HepG2 (cell line): Measurements from ENCODE around the gene RAE1. TPM values are rescaled to one million over a fixed set of nuclear protein-coding genes. Genes with fewer than 3 reads are reported as not detected.

Experiments used
- ELF1 ChIP-seq: sonication (generic); formaldehyde crosslinking; IDR thresholded peaks from 2 replicates; pipeline ENCODE4 v1.4.0; 2020; ENCODE audit warnings: missing genetic modification reagents
- FOXO1 ChIP-seq: sonication (generic); formaldehyde crosslinking; IDR thresholded peaks from 2 replicates; pipeline ENCODE4 v1.4.0; 2020; ENCODE audit warnings: missing genetic modification reagents
- HDAC1 ChIP-seq: sonication (generic); formaldehyde crosslinking; IDR thresholded peaks from 2 replicates; pipeline ENCODE4 v1.5.1; 2020; ENCODE audit warnings: mild to moderate bottlenecking, missing genetic modification reagents
- NKX3-1 ChIP-seq: sonication (generic); formaldehyde crosslinking; IDR thresholded peaks from 2 replicates; pipeline ENCODE4 v1.5.0; 2020; ENCODE audit warnings: missing genetic modification reagents
- PHF21A ChIP-seq: sonication (generic); formaldehyde crosslinking; IDR thresholded peaks from 2 replicates; pipeline ENCODE4 v1.5.0; 2020; ENCODE audit warnings: mild to moderate bottlenecking, missing genetic modification reagents
- SNAPC2 ChIP-seq: sonication (generic); formaldehyde crosslinking; IDR thresholded peaks from 2 replicates; pipeline ENCODE4 v1.8.1; 2022; ENCODE audit warnings: mild to moderate bottlenecking, missing genetic modification reagents
- SSRP1 ChIP-seq: IDR thresholded peaks from 2 replicates; pipeline ENCODE4 v1.6.1; 2016; ENCODE audit warnings: control low read depth
- TP53 ChIP-seq: sonication (generic); formaldehyde crosslinking; conservative IDR thresholded peaks from 2 replicates; pipeline ENCODE4 v1.4.0; 2020; ENCODE audit warnings: missing genetic modification reagents
- ZNF317 ChIP-seq: sonication (generic); formaldehyde crosslinking; IDR thresholded peaks from 2 replicates; pipeline ENCODE4 v1.5.0; 2020; ENCODE audit warnings: mild to moderate bottlenecking, missing genetic modification reagents
- ZNF431 ChIP-seq: sonication (generic); formaldehyde crosslinking; IDR thresholded peaks from 2 replicates; pipeline ENCODE4 v1.9.0; 2022; ENCODE audit warnings: missing genetic modification reagents, low read depth, mild to moderate bottlenecking, borderline replicate concordance
- ZNF451 ChIP-seq: sonication (generic); formaldehyde crosslinking; IDR thresholded peaks from 2 replicates; pipeline ENCODE4 v1.5.0; 2020; ENCODE audit warnings: mild to moderate bottlenecking, missing genetic modification reagents
- ZNF605 ChIP-seq: sonication (generic); formaldehyde crosslinking; IDR thresholded peaks from 2 replicates; pipeline ENCODE4 v1.8.0; 2022; ENCODE audit warnings: mild to moderate bottlenecking, missing genetic modification reagents
- ZNF7 ChIP-seq: IDR thresholded peaks from 2 replicates; pipeline ENCODE4 v1.6.1; 2016; ENCODE audit warnings: missing biosample characterization, missing genetic modification reagents
- ZNF749 ChIP-seq: sonication (generic); formaldehyde crosslinking; IDR thresholded peaks from 2 replicates; pipeline ENCODE4 v1.8.0; 2022; ENCODE audit warnings: mild to moderate bottlenecking, missing genetic modification reagents, moderate library complexity, borderline replicate concordance
- ZNF781 ChIP-seq: sonication (generic); formaldehyde crosslinking; IDR thresholded peaks from 2 replicates; pipeline ENCODE4 v1.5.1; 2020; ENCODE audit warnings: borderline replicate concordance, mild to moderate bottlenecking, missing genetic modification reagents; ENCODE audit errors: not compliant biosample characterization
- ZNF883 ChIP-seq: sonication (generic); formaldehyde crosslinking; IDR thresholded peaks from 2 replicates; pipeline ENCODE4 v1.5.1; 2020; ENCODE audit warnings: mild to moderate bottlenecking, missing genetic modification reagents; ENCODE audit errors: not compliant biosample characterization
- polyA plus RNA-seq, 8 experiments: library from polyadenylated mRNA; depleted of rRNA in 3 of 8; stranded (reverse) in 7 of 8; unstranded in 1 of 8; fragments of >200 nt; fragmentation: Illumina TruSeq in 4 of 8; extraction: Trizol in 4 of 8; gene quantifications; 2 replicates each; pipeline versions ENCODE4 v1.2.1 to v1.2.3, GENCODE V29; 2011 to 2016; ENCODE audit warnings: low read depth in 4 of 8, missing spikeins in 1 of 8, mixed read lengths in 1 of 8; ENCODE audit not compliant: insufficient read depth in 1 of 8
- total RNA-seq, 5 experiments: library from RNA; depleted of rRNA; stranded (reverse); fragments of >200 nt; fragmentation: Illumina TruSeq; extraction: Trizol; gene quantifications; 2 replicates each; pipeline ENCODE4 v1.2.3, GENCODE V29; 2016; ENCODE audit warnings: low read depth in 1 of 5
- TF ChIP-seq, protein P1 (sequence below): sonication (generic); formaldehyde crosslinking; IDR thresholded peaks from 2 replicates; pipeline ENCODE4 v1.4.0; 2020; ENCODE audit warnings: missing genetic modification reagents
- TF ChIP-seq, protein P2 (sequence below): sonication (generic); formaldehyde crosslinking; conservative IDR thresholded peaks from 2 replicates; pipeline ENCODE4 v1.4.0; 2020; ENCODE audit warnings: missing genetic modification reagents
- TF ChIP-seq, protein P3 (sequence below): sonication (generic); formaldehyde crosslinking; IDR thresholded peaks from 2 replicates; pipeline ENCODE4 v1.5.0; 2020; ENCODE audit warnings: missing genetic modification reagents
- TF ChIP-seq, protein P4 (sequence below): sonication (generic); formaldehyde crosslinking; IDR thresholded peaks from 2 replicates; pipeline ENCODE4 v1.4.0; 2020; ENCODE audit warnings: missing genetic modification reagents, mild to moderate bottlenecking, borderline replicate concordance
- TF ChIP-seq, protein P5 (sequence below): IDR thresholded peaks from 2 replicates; pipeline ENCODE4 v1.6.1; 2016; ENCODE audit warnings: missing compliant biosample characterization, missing genetic modification reagents, borderline replicate concordance

RAE1 gene
- total and polyA plus RNA-seq, 2 of the 13 experiments (the other 11 are each of a cell fraction or from before 2014, with no cell fraction given) = 36.1 to 72.9 TPM

DNA sequence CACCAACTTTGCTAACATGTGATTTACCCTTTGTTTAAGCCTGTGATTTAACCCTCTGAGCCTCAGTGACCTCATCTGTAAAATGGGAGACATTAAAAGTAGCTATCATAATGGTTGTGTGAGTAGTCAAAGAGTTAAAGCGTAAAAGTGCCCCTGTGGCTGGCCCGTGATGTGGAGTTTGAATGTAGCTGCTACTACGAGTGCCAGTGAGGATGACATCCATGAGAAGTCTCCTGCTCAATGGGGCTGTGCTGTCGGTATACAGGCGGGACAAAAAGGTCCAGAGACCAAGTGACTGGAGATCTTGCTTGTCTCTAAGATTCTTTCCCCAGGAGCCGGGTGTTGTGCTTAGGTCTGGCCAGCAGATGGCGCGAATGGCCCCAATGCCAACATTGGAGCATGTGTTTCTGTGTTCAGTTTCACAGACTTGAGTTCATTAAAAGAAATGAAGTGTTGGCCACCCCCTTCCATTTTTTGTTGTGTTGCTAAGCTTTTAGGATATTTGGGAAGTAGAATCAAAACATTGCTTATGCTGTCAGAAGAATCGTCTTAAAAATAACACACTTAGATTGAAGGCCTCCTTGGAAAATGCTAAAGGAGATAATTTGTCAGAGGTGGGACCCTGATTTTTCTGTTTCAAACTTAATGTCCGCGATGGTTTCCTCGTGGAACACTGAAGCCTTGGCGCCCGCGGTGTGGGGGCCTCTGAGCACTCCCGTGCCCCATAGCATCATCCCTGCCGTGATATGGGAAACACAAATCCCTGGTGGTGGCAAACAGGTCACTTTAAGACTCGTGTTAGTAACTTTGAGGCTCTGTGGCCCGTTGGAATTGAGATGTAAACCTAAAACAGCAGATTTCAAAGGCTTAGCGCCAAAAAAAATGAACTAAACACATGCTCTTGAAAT is 30.8 kb downstream of the RAE1 start (continued):
- no peak for TF ChIP-seq ZNF7 (CRISPR knock-in tag)
- no peak for TF ChIP-seq ZNF431 (CRISPR knock-in tag)
- TF ChIP-seq FOXO1 (CRISPR knock-in tag) = no peak
- TF ChIP-seq, protein P1, sequence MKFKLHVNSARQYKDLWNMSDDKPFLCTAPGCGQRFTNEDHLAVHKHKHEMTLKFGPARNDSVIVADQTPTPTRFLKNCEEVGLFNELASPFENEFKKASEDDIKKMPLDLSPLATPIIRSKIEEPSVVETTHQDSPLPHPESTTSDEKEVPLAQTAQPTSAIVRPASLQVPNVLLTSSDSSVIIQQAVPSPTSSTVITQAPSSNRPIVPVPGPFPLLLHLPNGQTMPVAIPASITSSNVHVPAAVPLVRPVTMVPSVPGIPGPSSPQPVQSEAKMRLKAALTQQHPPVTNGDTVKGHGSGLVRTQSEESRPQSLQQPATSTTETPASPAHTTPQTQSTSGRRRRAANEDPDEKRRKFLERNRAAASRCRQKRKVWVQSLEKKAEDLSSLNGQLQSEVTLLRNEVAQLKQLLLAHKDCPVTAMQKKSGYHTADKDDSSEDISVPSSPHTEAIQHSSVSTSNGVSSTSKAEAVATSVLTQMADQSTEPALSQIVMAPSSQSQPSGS = no peak
- TF ChIP-seq, protein P2, sequence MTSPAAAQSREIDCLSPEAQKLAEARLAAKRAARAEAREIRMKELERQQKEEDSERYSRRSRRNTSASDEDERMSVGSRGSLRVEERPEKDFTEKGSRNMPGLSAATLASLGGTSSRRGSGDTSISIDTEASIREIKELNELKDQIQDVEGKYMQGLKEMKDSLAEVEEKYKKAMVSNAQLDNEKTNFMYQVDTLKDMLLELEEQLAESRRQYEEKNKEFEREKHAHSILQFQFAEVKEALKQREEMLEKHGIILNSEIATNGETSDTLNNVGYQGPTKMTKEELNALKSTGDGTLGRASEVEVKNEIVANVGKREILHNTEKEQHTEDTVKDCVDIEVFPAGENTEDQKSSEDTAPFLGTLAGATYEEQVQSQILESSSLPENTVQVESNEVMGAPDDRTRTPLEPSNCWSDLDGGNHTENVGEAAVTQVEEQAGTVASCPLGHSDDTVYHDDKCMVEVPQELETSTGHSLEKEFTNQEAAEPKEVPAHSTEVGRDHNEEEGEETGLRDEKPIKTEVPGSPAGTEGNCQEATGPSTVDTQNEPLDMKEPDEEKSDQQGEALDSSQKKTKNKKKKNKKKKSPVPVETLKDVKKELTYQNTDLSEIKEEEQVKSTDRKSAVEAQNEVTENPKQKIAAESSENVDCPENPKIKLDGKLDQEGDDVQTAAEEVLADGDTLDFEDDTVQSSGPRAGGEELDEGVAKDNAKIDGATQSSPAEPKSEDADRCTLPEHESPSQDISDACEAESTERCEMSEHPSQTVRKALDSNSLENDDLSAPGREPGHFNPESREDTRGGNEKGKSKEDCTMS (CRISPR knock-in tag) = no peak
- TF ChIP-seq SNAPC2 (CRISPR knock-in tag) = no peak
- no peak for TF ChIP-seq TP53 (CRISPR knock-in tag)
- TF ChIP-seq NKX3-1 = no peak
- no peak for TF ChIP-seq HDAC1 (CRISPR knock-in tag)
- no peak for TF ChIP-seq ELF1 (CRISPR knock-in tag)
- no peak for TF ChIP-seq ZNF605 (CRISPR knock-in tag)
- TF ChIP-seq ZNF781 = no peak
- no peak for TF ChIP-seq ZNF749 (CRISPR knock-in tag)
- TF ChIP-seq ZNF317 (CRISPR knock-in tag) = no peak
- TF ChIP-seq SSRP1 = no peak
- TF ChIP-seq PHF21A (CRISPR knock-in tag) = peak; percentile 39; the same call in 1 of the 2 replicates
- no peak for TF ChIP-seq ZNF451
- TF ChIP-seq, protein P3, sequence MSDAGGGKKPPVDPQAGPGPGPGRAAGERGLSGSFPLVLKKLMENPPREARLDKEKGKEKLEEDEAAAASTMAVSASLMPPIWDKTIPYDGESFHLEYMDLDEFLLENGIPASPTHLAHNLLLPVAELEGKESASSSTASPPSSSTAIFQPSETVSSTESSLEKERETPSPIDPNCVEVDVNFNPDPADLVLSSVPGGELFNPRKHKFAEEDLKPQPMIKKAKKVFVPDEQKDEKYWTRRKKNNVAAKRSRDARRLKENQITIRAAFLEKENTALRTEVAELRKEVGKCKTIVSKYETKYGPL (CRISPR knock-in tag) = no peak
- peak; percentile 40 for TF ChIP-seq ZNF883 (CRISPR knock-in tag)
- TF ChIP-seq, protein P4, sequence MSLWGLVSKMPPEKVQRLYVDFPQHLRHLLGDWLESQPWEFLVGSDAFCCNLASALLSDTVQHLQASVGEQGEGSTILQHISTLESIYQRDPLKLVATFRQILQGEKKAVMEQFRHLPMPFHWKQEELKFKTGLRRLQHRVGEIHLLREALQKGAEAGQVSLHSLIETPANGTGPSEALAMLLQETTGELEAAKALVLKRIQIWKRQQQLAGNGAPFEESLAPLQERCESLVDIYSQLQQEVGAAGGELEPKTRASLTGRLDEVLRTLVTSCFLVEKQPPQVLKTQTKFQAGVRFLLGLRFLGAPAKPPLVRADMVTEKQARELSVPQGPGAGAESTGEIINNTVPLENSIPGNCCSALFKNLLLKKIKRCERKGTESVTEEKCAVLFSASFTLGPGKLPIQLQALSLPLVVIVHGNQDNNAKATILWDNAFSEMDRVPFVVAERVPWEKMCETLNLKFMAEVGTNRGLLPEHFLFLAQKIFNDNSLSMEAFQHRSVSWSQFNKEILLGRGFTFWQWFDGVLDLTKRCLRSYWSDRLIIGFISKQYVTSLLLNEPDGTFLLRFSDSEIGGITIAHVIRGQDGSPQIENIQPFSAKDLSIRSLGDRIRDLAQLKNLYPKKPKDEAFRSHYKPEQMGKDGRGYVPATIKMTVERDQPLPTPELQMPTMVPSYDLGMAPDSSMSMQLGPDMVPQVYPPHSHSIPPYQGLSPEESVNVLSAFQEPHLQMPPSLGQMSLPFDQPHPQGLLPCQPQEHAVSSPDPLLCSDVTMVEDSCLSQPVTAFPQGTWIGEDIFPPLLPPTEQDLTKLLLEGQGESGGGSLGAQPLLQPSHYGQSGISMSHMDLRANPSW (CRISPR knock-in tag) = no peak
- TF ChIP-seq, protein P5, sequence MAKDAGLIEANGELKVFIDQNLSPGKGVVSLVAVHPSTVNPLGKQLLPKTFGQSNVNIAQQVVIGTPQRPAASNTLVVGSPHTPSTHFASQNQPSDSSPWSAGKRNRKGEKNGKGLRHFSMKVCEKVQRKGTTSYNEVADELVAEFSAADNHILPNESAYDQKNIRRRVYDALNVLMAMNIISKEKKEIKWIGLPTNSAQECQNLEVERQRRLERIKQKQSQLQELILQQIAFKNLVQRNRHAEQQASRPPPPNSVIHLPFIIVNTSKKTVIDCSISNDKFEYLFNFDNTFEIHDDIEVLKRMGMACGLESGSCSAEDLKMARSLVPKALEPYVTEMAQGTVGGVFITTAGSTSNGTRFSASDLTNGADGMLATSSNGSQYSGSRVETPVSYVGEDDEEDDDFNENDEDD (CRISPR knock-in tag) = 0 out of 2 replicates have a peak, but pooled peaks have one; percentile 33
